Measurements from ENCODE around the gene SHD.

DNA sequence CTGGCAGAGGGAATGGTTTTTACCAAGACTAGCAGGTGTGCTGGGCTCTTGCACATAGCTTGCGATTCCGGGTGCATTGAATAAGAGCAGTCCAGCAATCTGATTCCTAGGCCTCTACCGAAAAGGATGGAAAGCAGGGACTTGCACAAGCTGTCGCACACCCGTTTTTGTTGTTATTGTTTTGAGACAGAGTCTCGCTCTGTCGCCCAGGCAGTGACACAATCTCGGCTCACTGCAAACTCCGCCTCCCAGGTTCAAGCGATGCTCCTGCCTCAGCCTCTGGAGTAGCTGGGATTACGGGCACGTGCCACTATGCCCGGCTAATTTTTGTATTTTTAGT, 44.2 kb upstream of the SHD start:
- TF ChIP-seq, protein P1, sequence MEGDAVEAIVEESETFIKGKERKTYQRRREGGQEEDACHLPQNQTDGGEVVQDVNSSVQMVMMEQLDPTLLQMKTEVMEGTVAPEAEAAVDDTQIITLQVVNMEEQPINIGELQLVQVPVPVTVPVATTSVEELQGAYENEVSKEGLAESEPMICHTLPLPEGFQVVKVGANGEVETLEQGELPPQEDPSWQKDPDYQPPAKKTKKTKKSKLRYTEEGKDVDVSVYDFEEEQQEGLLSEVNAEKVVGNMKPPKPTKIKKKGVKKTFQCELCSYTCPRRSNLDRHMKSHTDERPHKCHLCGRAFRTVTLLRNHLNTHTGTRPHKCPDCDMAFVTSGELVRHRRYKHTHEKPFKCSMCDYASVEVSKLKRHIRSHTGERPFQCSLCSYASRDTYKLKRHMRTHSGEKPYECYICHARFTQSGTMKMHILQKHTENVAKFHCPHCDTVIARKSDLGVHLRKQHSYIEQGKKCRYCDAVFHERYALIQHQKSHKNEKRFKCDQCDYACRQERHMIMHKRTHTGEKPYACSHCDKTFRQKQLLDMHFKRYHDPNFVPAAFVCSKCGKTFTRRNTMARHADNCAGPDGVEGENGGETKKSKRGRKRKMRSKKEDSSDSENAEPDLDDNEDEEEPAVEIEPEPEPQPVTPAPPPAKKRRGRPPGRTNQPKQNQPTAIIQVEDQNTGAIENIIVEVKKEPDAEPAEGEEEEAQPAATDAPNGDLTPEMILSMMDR (IDR thresholded peaks at IDR 0.05) = no peak
- TF ChIP-seq TCF7L2 (IDR thresholded peaks at IDR 0.05; ENCODE audit: low read depth, low read length) = no peak
